NT2/D1 (cell line): ENCODE measurements around the gene CD68.

Experiments used
- SUZ12 ChIP-seq: IDR thresholded peaks from 2 replicates; pipeline ENCODE4 v1.6.1; 2011; ENCODE audit not compliant: insufficient read length, insufficient read depth; ENCODE audit errors: extremely low read depth
- ZNF274 ChIP-seq: IDR thresholded peaks from 2 replicates; pipeline ENCODE4 v1.6.1; 2011; ENCODE audit warnings: mild to moderate bottlenecking, low read depth, low read length

GRCh38 chr17:7615265-7615747, 35.9 kb downstream of the CD68 start:
- TF ChIP-seq ZNF274 (no peak), SUZ12 (no peak)
